Fibroblast of the aortic adventitia (primary cell): ENCODE data around the gene HEYL. TPM values are rescaled to one million over a fixed set of nuclear protein-coding genes. Genes with fewer than 3 reads are reported as not detected.

ENCODE experiments used
- DNase-seq: peaks from one replicate; pipeline ENCODE4 v3.0.0-alpha.2; 2010; ENCODE audit warnings: low read depth
- H3K4me3 ChIP-seq: 2 replicates; pipeline ENCODE4 v1.5.1; 2011; ENCODE audit warnings: low read depth, mild to moderate bottlenecking, control low read depth, low read length, moderate library complexity
- CTCF ChIP-seq: IDR thresholded peaks from 2 replicates; pipeline ENCODE4 v1.5.1; 2011; ENCODE audit warnings: mild to moderate bottlenecking, low read length, control low read depth, inconsistent platforms; ENCODE audit not compliant: insufficient read depth
- total RNA-seq: library from RNA; depleted of rRNA; stranded (reverse); fragments of >200 nt; gene quantifications from 2 replicates; pipeline ENCODE4 v1.2.3, GENCODE V29; 2012; ENCODE audit warnings: low replicate concordance

The HEYL gene
- total RNA-seq, 1 donor: not detected

GRCh38 chr1:39622427-39622826, 17.0 kb downstream of the HEYL start:
- no peak overlapping the region for H3K4me3 ChIP-seq
- no peak for DNase-seq
- TF ChIP-seq CTCF: no peak

- DNase-seq: no peak
- TF ChIP-seq CTCF: no peak
- no peak overlapping the region for H3K4me3 ChIP-seq
Measured at GRCh38 chr1:39620659-39621165, 18.7 kb downstream of the HEYL start.

GRCh38 chr1:39617488-39618049, 21.9 kb downstream of the HEYL start:
- H3K4me3 ChIP-seq: no peak overlapping the region
- TF ChIP-seq CTCF: no peak
- no peak for DNase-seq

GRCh38 chr1:39615086-39615673, 24.3 kb downstream of the HEYL start:
- H3K4me3 ChIP-seq: no peak overlapping the region
- DNase-seq: no peak
- no peak for TF ChIP-seq CTCF

GRCh38 chr1:39614488-39614887, 25.0 kb downstream of the HEYL start:
- DNase-seq: no peak
- no peak overlapping the region for H3K4me3 ChIP-seq
- TF ChIP-seq CTCF: no peak

GRCh38 chr1:39613250-39613649, 26.2 kb downstream of the HEYL start:
- no peak overlapping the region for H3K4me3 ChIP-seq
- TF ChIP-seq CTCF: no peak
- DNase-seq: peak; percentile 24
